Tibial nerve (tissue), 4 donors: Measurements from ENCODE around the gene EYA2. TPM values are rescaled to one million over a fixed set of nuclear protein-coding genes. Genes with fewer than 3 reads are reported as not detected.

Experiments used
- DNase-seq, 2 donors: peaks; one replicate each; pipeline ENCODE4 v3.0.0-alpha.2; 2019; ENCODE audit warnings: low spot score in 2 of 2
- H3K27ac ChIP-seq, 4 donors: fragments of 200-600 bp; sonication (generic) in 3 of 4; one replicate each; pipeline ENCODE4 v1.5.1; 2017 to 2019; ENCODE audit warnings: mild to moderate bottlenecking in 1 of 4
- H3K27me3 ChIP-seq, 2 donors: fragments of 200-600 bp; sonication (generic) in 1 of 2; one replicate each; pipeline versions ENCODE4 v1.5.1 to v1.6.0; 2017 to 2019
- H3K36me3 ChIP-seq, 3 donors: fragments of 200-600 bp; sonication (generic); one replicate each; pipeline ENCODE4 v1.5.1; 2018 to 2019
- H3K4me1 ChIP-seq, 4 donors: fragments of 200-600 bp; sonication (generic) in 3 of 4; one replicate each; pipeline ENCODE4 v1.5.1; 2017 to 2019
- H3K4me3 ChIP-seq, 4 donors: fragments of 200-600 bp; sonication (generic) in 3 of 4; one replicate each; pipeline ENCODE4 v1.5.1; 2017 to 2019; ENCODE audit warnings: mild to moderate bottlenecking in 1 of 4, moderate library complexity in 1 of 4
- H3K9me3 ChIP-seq, 4 donors: fragments of 200-600 bp; sonication (generic) in 3 of 4; one replicate each; pipeline ENCODE4 v1.5.1; 2017 to 2019
- CTCF ChIP-seq, 5 experiments: fragments of 200-600 bp in 3 of 5; fragments of 450-650 bp in 2 of 5; sonication (generic) in 3 of 5; IDR thresholded peaks; one replicate each; pipeline ENCODE4 v1.5.1; 2016 to 2019; ENCODE audit warnings: antibody characterized with exemption in 5 of 5, mild to moderate bottlenecking in 3 of 5, moderate library complexity in 2 of 5
- EP300 ChIP-seq, 2 donors: sonication (generic); formaldehyde crosslinking; IDR thresholded peaks; one replicate each; pipeline ENCODE4 v1.6.1; 2017; ENCODE audit warnings: antibody characterized with exemption in 2 of 2, mild to moderate bottlenecking in 1 of 2
- POLR2A ChIP-seq, 2 donors: fragments of 450-650 bp; IDR thresholded peaks; one replicate each; pipeline ENCODE4 v1.6.1; 2017; ENCODE audit warnings: antibody characterized with exemption in 2 of 2, mild to moderate bottlenecking in 2 of 2, moderate library complexity in 2 of 2
- WGBS, 2 donors: methylation state at CpG; one replicate each; pipeline ENCODE4 v1.1.5; 2018; 5-methylcytosine and 5-hydroxymethylcytosine counted together
- total RNA-seq, 4 donors: library from RNA; depleted of rRNA; stranded (reverse); fragments of >200 nt; gene quantifications; one replicate each; pipeline ENCODE4 v1.1.0, GENCODE V29; 2016

The EYA2 gene
- total RNA-seq, 4 donors from 2014 or later, result 13.8 to 25.5 (median 20.2) TPM

- H3K27me3 ChIP-seq, result no peaks in the 10 kb centered on the region
- TF ChIP-seq CTCF (IDR thresholded peaks at IDR 0.05) (no peak), EP300 (IDR thresholded peaks at IDR 0.05) (no peak), POLR2A (IDR thresholded peaks at IDR 0.05) (no peak)
- 93 to 96% methylated on average over 4 to 5 of the region's 5 CpGs for WGBS, 2 donors
These were observed 38.5 kb downstream of the EYA2 start for GRCh38 chr20:46933150-46933549.

GRCh38 chr20:46934746-46935287, 40.2 kb downstream of the EYA2 start:
- no peaks in the 10 kb centered on the region for H3K36me3 ChIP-seq
- no peaks in the 10 kb centered on the region for H3K9me3 ChIP-seq
- 72 to 81% methylated on average over 4 of the region's 4 CpGs for WGBS, 2 donors
- H3K27me3 ChIP-seq, result no peaks in the 10 kb centered on the region
- no peak for DNase-seq
- H3K4me1 ChIP-seq, result peaks cover 0 to 60% (median 15%) of the 10 kb centered on the region in 4 donors
- H3K4me3 ChIP-seq, result no peak overlapping the region
- no peak overlapping the region for H3K27ac ChIP-seq
- TF ChIP-seq EP300 (IDR thresholded peaks at IDR 0.05) (no peak), CTCF (IDR thresholded peaks at IDR 0.05) (no peak), POLR2A (IDR thresholded peaks at IDR 0.05) (no peak)

More at GRCh38 chr20:46933150-46933549, 38.5 kb downstream of the EYA2 start:
- H3K4me3 ChIP-seq, result no peak overlapping the region
- H3K36me3 ChIP-seq, result no peaks in the 10 kb centered on the region
- H3K9me3 ChIP-seq, result no peaks in the 10 kb centered on the region
- peaks cover 0 to 68% (median 18%) of the 10 kb centered on the region in 4 donors for H3K4me1 ChIP-seq
- DNase-seq, result no peak
- H3K27ac ChIP-seq, result peak overlapping the region in 2 of 4 donors; percentile 85 to 90

GRCh38 chr20:46935394-46936017, 40.9 kb downstream of the EYA2 start:
- no peak for DNase-seq
- H3K4me1 ChIP-seq, result peaks cover 0 to 53% (median 13%) of the 10 kb centered on the region in 4 donors
- WGBS, 2 donors, result 95 to 97% methylated on average over 9 of the region's 9 CpGs
- H3K9me3 ChIP-seq, result no peaks in the 10 kb centered on the region
- no peak overlapping the region for H3K4me3 ChIP-seq
- H3K36me3 ChIP-seq, result no peaks in the 10 kb centered on the region
- no peak for TF ChIP-seq EP300 (IDR thresholded peaks at IDR 0.05)
- no peak overlapping the region for H3K27ac ChIP-seq
- no peaks in the 10 kb centered on the region for H3K27me3 ChIP-seq

GRCh38 chr20:46936415-46937156, 41.9 kb downstream of the EYA2 start:
- no peak overlapping the region for H3K4me3 ChIP-seq
- peaks cover 0 to 43% (median 8%) of the 10 kb centered on the region in 4 donors for H3K4me1 ChIP-seq
- DNase-seq, result no peak
- no peaks in the 10 kb centered on the region for H3K36me3 ChIP-seq
- no peaks in the 10 kb centered on the region for H3K27me3 ChIP-seq
- H3K27ac ChIP-seq, result peak overlapping the region in 2 of 4 donors; percentile 51 to 54
- TF ChIP-seq EP300 (IDR thresholded peaks at IDR 0.05) (no peak), CTCF (IDR thresholded peaks at IDR 0.05) (no peak), POLR2A (IDR thresholded peaks at IDR 0.05) (no peak)
- WGBS, 2 donors, result 42 to 54% methylated on average over 18 of the region's 18 CpGs
- no peaks in the 10 kb centered on the region for H3K9me3 ChIP-seq

- Histone ChIP-seq H3K4me1 (peaks cover 0 to 38% (median 6%) of the 10 kb centered on the region in 4 donors), H3K9me3 (no peaks in the 10 kb centered on the region), H3K36me3 (no peaks in the 10 kb centered on the region), H3K27ac (peak overlapping the region in 1 of 4 donors; percentile 51), H3K4me3 (no peak overlapping the region), H3K27me3 (no peaks in the 10 kb centered on the region)
- WGBS, 2 donors, result 62 to 71% methylated on average over 4 of the region's 4 CpGs
- DNase-seq, result no peak
- TF ChIP-seq POLR2A (IDR thresholded peaks at IDR 0.05), result no peak
- TF ChIP-seq EP300 (IDR thresholded peaks at IDR 0.05), result no peak
- TF ChIP-seq CTCF (IDR thresholded peaks at IDR 0.05), result no peak
These were observed 42.5 kb downstream of the EYA2 start for GRCh38 chr20:46937157-46937523.
